Raji (cell line): ENCODE data around the gene ARHGAP10.

Source experiments
- POLR2A ChIP-seq: IDR thresholded peaks from 2 replicates; pipeline ENCODE4 v1.6.1; 2011; ENCODE audit warnings: low read depth, low read length, control low read depth; ENCODE audit not compliant: insufficient read depth

The ARHGAP10 gene

GRCh38 chr4:147717878-147718277 lies 14.0 kb upstream of the ARHGAP10 start:
- TF ChIP-seq POLR2A, result no peak

- TF ChIP-seq POLR2A, result no peak
Measured at GRCh38 chr4:147723326-147723725, 8.6 kb upstream of the ARHGAP10 start.

GRCh38 chr4:147724468-147725201 lies 7.3 kb upstream of the ARHGAP10 start:
- TF ChIP-seq POLR2A, result no peak

- TF ChIP-seq POLR2A, result no peak
Measured at GRCh38 chr4:147725673-147726072, 6.2 kb upstream of the ARHGAP10 start.

GRCh38 chr4:147727476-147728028 lies 4.3 kb upstream of the ARHGAP10 start:
- no peak for TF ChIP-seq POLR2A

- no peak for TF ChIP-seq POLR2A
Measured at GRCh38 chr4:147730333-147730732, 1.6 kb upstream of the ARHGAP10 start.

GRCh38 chr4:147732518-147733235 lies 789 bp downstream of the ARHGAP10 start:
- no peak for TF ChIP-seq POLR2A

GRCh38 chr4:147733716-147734344 lies 1.9 kb downstream of the ARHGAP10 start:
- TF ChIP-seq POLR2A, result no peak

GRCh38 chr4:147734496-147734895 lies 2.6 kb downstream of the ARHGAP10 start:
- no peak for TF ChIP-seq POLR2A

- no peak for TF ChIP-seq POLR2A
Measured at GRCh38 chr4:147735413-147736301, 3.8 kb downstream of the ARHGAP10 start.

GRCh38 chr4:147736458-147736857 lies 4.6 kb downstream of the ARHGAP10 start:
- TF ChIP-seq POLR2A, result no peak

GRCh38 chr4:147737623-147738022 lies 5.7 kb downstream of the ARHGAP10 start:
- TF ChIP-seq POLR2A, result no peak

GRCh38 chr4:147739239-147739823 lies 7.4 kb downstream of the ARHGAP10 start:
- TF ChIP-seq POLR2A, result no peak

- no peak for TF ChIP-seq POLR2A
Measured at GRCh38 chr4:147740176-147740575, 8.3 kb downstream of the ARHGAP10 start.
